ENCODE results near the gene KCNJ12.
"Not testable (repeated sequence)": the region's sequence is repeated elsewhere in the genome, so short reads cannot be mapped to it uniquely, and the experiment has no call there.

Gene KCNJ12

GRCh38 chr17:21388066-21388465, 11.9 kb downstream of the KCNJ12 start:
- no peak for DNase-seq

GRCh38 chr17:21388944-21389343, 12.8 kb downstream of the KCNJ12 start:
- no peak for DNase-seq

GRCh38 chr17:21389394-21389793, 13.2 kb downstream of the KCNJ12 start:
- no peak for DNase-seq

GRCh38 chr17:21390294-21390693, 14.1 kb downstream of the KCNJ12 start:
- no peak for DNase-seq

- DNase-seq = no peak
Measured at GRCh38 chr17:21392266-21392665, 16.1 kb downstream of the KCNJ12 start.

- no peak for DNase-seq
Measured at GRCh38 chr17:21394265-21394664, 18.1 kb downstream of the KCNJ12 start.

- DNase-seq = no peak
Measured at GRCh38 chr17:21395764-21396163, 19.6 kb downstream of the KCNJ12 start.

GRCh38 chr17:21396237-21396636, 20.1 kb downstream of the KCNJ12 start:
- no peak for DNase-seq

- DNase-seq = no peak
Measured at GRCh38 chr17:21397341-21398190, 21.4 kb downstream of the KCNJ12 start.

- no peak for DNase-seq
Measured at GRCh38 chr17:21399474-21400186, 23.5 kb downstream of the KCNJ12 start.

- DNase-seq = not testable (repeated sequence)
Measured at GRCh38 chr17:21400187-21400569, 24.0 kb downstream of the KCNJ12 start.

- no peak for DNase-seq
Measured at GRCh38 chr17:21400816-21401593, 24.8 kb downstream of the KCNJ12 start.

- not testable (repeated sequence) for DNase-seq
Measured at GRCh38 chr17:21402166-21402571, 26.0 kb downstream of the KCNJ12 start.

GRCh38 chr17:21402926-21403325, 26.8 kb downstream of the KCNJ12 start:
- DNase-seq = not testable (repeated sequence)

GRCh38 chr17:21404106-21404505, 27.9 kb downstream of the KCNJ12 start:
- not testable (repeated sequence) for DNase-seq

GRCh38 chr17:21404539-21404938, 28.4 kb downstream of the KCNJ12 start:
- not testable (repeated sequence) for DNase-seq

GRCh38 chr17:21404956-21405731, 29.0 kb downstream of the KCNJ12 start:
- DNase-seq = not testable (repeated sequence)

- DNase-seq = not testable (repeated sequence)
Measured at GRCh38 chr17:21405904-21406400, 29.8 kb downstream of the KCNJ12 start.

GRCh38 chr17:21406616-21407404, 30.7 kb downstream of the KCNJ12 start:
- DNase-seq = not testable (repeated sequence)

GRCh38 chr17:21407752-21408151, 31.6 kb downstream of the KCNJ12 start:
- not testable (repeated sequence) for DNase-seq

GRCh38 chr17:21408224-21408623, 32.1 kb downstream of the KCNJ12 start:
- DNase-seq = not testable (repeated sequence)
